Smooth muscle cell (in vitro differentiated cells): ENCODE measurements around the gene ZBTB20. TPM values are rescaled to one million over a fixed set of nuclear protein-coding genes. Genes with fewer than 3 reads are reported as not detected.

Experiments used
- DNase-seq: peaks from one replicate; lab custom pipeline; 2025; ENCODE audit not compliant: unreplicated experiment; lab: John Stamatoyannopoulos, UW
- H2AFZ ChIP-seq: fragments of 200-600 bp; sonication (generic); 2 replicates; pipeline ENCODE4 v1.6.0; 2016; ENCODE audit warnings: antibody characterized with exemption, low read depth, mild to moderate bottlenecking
- H3F3A ChIP-seq: fragments of 200-600 bp; sonication (generic); 2 replicates; pipeline ENCODE4 v1.6.0; 2017; ENCODE audit warnings: antibody characterized with exemption, low read depth
- H3K27ac ChIP-seq: fragments of 200-600 bp; sonication (generic); 2 replicates; pipeline ENCODE4 v1.5.1; 2016; ENCODE audit warnings: low read depth, mild to moderate bottlenecking
- H3K27me3 ChIP-seq: fragments of 200-600 bp; sonication (generic); 2 replicates; pipeline ENCODE4 v1.6.1; 2016; ENCODE audit warnings: low read depth, mild to moderate bottlenecking
- H3K36me3 ChIP-seq: fragments of 200-600 bp; sonication (generic); 2 replicates; pipeline ENCODE4 v1.5.1; 2016; ENCODE audit warnings: low read depth
- H3K4me1 ChIP-seq: fragments of 200-600 bp; sonication (generic); 2 replicates; pipeline ENCODE4 v1.5.1; 2016; ENCODE audit warnings: low read depth
- H3K4me2 ChIP-seq: fragments of 200-600 bp; sonication (generic); 2 replicates; pipeline ENCODE4 v1.6.0; 2016; ENCODE audit warnings: mild to moderate bottlenecking
- H3K4me3 ChIP-seq: fragments of 200-600 bp; sonication (generic); 2 replicates; pipeline ENCODE4 v1.5.1; 2016; ENCODE audit warnings: mild to moderate bottlenecking
- H3K79me2 ChIP-seq: fragments of 200-600 bp; sonication (generic); 2 replicates; pipeline ENCODE4 v1.6.0; 2016; ENCODE audit warnings: low read depth, mild to moderate bottlenecking
- H3K9ac ChIP-seq: fragments of 200-600 bp; sonication (generic); 2 replicates; pipeline ENCODE4 v1.6.0; 2016; ENCODE audit warnings: low read depth
- H3K9me3 ChIP-seq: fragments of 200-600 bp; sonication (generic); replicated peaks from 2 replicates; pipeline ENCODE4 v1.5.1; 2016; ENCODE audit warnings: low read depth
- H4K20me1 ChIP-seq: fragments of 200-600 bp; sonication (generic); 2 replicates; pipeline ENCODE4 v1.6.0; 2016; ENCODE audit warnings: low read depth
- CTCF ChIP-seq: fragments of 200-600 bp; sonication (generic); IDR thresholded peaks from 2 replicates; pipeline ENCODE4 v1.5.1; 2017; ENCODE audit warnings: borderline replicate concordance, mild to moderate bottlenecking, antibody characterized with exemption; ENCODE audit not compliant: insufficient read depth, poor library complexity, severe bottlenecking
- WGBS: methylation state at CpG from one replicate; pipeline ENCODE4 v1.1.7; 2016; ENCODE audit warnings: low lambda C conversion rate; 5-methylcytosine and 5-hydroxymethylcytosine counted together
- polyA plus RNA-seq: library from polyadenylated mRNA; unstranded; fragments of >200 nt; fragmentation: Nextera tagmentation; extraction: Ambion mirVana; gene quantifications from 2 replicates; pipeline ENCODE4 v1.2.1, GENCODE V29; 2016
- total RNA-seq: library from RNA; depleted of rRNA; stranded (reverse); fragments of >200 nt; gene quantifications from 2 replicates; pipeline ENCODE4 v1.2.3, GENCODE V29; 2014

ZBTB20 gene
- total and polyA plus RNA-seq, 2 experiments from 2014 or later = 4.9 to 6.8 TPM

DNA sequence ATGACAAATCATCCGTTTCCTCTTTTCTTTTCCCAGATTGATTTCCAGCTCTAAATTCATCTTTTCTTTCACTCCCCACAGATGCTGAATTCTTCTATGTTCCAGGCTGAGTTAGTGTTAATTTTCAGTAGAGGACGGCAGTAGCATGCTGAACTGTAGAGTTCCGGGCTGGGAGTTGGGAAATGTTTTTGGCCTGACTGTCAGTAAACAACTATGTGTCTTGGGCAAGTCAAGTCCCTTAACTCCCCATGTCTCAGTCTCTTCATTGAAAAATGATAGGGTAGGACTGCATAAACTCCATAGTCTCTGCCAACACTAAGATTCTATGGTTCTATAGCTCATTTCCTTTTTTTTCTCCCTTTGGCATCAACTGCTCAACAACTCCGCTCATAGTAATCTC is 519.3 kb downstream of the ZBTB20 start:
- Histone ChIP-seq H3K36me3 (no peaks in the 10 kb centered on the region), H3F3A (peaks cover 21% of the 10 kb centered on the region), H2AFZ (no peak overlapping the region), H3K4me3 (no peak overlapping the region), H3K9ac (no peak overlapping the region), H3K27ac (no peak overlapping the region), H3K27me3 (no peaks in the 10 kb centered on the region), H4K20me1 (no peaks in the 10 kb centered on the region), H3K4me2 (no peak overlapping the region), H3K79me2 (no peaks in the 10 kb centered on the region), H3K4me1 (peaks cover 3% of the 10 kb centered on the region), H3K9me3 (no peaks in the 10 kb centered on the region)
- WGBS = 81% methylated on average over 4 of the region's 4 CpGs
- no peak for DNase-seq
- no peak for TF ChIP-seq CTCF

GRCh38 chr3:114626751-114627150 is 520.3 kb downstream of the ZBTB20 start:
- H3K27me3 ChIP-seq = no peaks in the 10 kb centered on the region
- no peak overlapping the region for H3K9ac ChIP-seq
- no peak for DNase-seq
- H3F3A ChIP-seq = peaks cover 21% of the 10 kb centered on the region
- H3K79me2 ChIP-seq = no peaks in the 10 kb centered on the region
- H3K36me3 ChIP-seq = no peaks in the 10 kb centered on the region
- H3K9me3 ChIP-seq = no peaks in the 10 kb centered on the region
- 88% methylated on average over 4 of the region's 4 CpGs for WGBS
- no peak overlapping the region for H2AFZ ChIP-seq
- TF ChIP-seq CTCF = no peak
- H3K27ac ChIP-seq = peak overlapping the region; percentile 99
- no peak overlapping the region for H3K4me2 ChIP-seq
- H4K20me1 ChIP-seq = no peaks in the 10 kb centered on the region
- H3K4me1 ChIP-seq = peaks cover 3% of the 10 kb centered on the region
- H3K4me3 ChIP-seq = no peak overlapping the region

GRCh38 chr3:114624571-114625181 is 522.4 kb downstream of the ZBTB20 start:
- Histone ChIP-seq H3K4me1 (peaks cover 3% of the 10 kb centered on the region), H3F3A (peaks cover 21% of the 10 kb centered on the region), H3K27ac (peak overlapping the region; percentile 99), H3K79me2 (no peaks in the 10 kb centered on the region), H2AFZ (peak overlapping the region; percentile 64), H3K27me3 (no peaks in the 10 kb centered on the region), H3K9me3 (no peaks in the 10 kb centered on the region), H3K4me3 (peak overlapping the region; percentile 47), H4K20me1 (no peaks in the 10 kb centered on the region), H3K36me3 (no peaks in the 10 kb centered on the region), H3K9ac (peak overlapping the region; percentile 95), H3K4me2 (peak overlapping the region; percentile 86)
- DNase-seq = peak; percentile 31
- WGBS = 31% methylated on average over 10 of the region's 10 CpGs
- no peak for TF ChIP-seq CTCF

- peak overlapping the region; percentile 99 for H3K27ac ChIP-seq
Observed at GRCh38 chr3:114624047-114624445, 523.0 kb downstream of the ZBTB20 start.

More at GRCh38 chr3:114624047-114624445, 523.0 kb downstream of the ZBTB20 start:
- no peaks in the 10 kb centered on the region for H3K79me2 ChIP-seq
- no peaks in the 10 kb centered on the region for H3K36me3 ChIP-seq
- TF ChIP-seq CTCF = no peak
- H3K9ac ChIP-seq = peak overlapping the region; percentile 95
- H3K4me2 ChIP-seq = peak overlapping the region; percentile 86
- WGBS = 15% methylated on average over 6 of the region's 6 CpGs
- no peaks in the 10 kb centered on the region for H4K20me1 ChIP-seq
- H3K4me3 ChIP-seq = peak overlapping the region; percentile 47
- peak overlapping the region; percentile 64 for H2AFZ ChIP-seq
- H3K4me1 ChIP-seq = peaks cover 3% of the 10 kb centered on the region
- no peak for DNase-seq
- no peaks in the 10 kb centered on the region for H3K9me3 ChIP-seq
- peaks cover 21% of the 10 kb centered on the region for H3F3A ChIP-seq
- no peaks in the 10 kb centered on the region for H3K27me3 ChIP-seq
